Memory B cell (primary cell): Measurements from ENCODE around the gene LRCH3.

ENCODE experiments used
- ATAC-seq: fragments of 150-1000 bp; cut with Tn5 transposase; 2 replicates; pipeline ENCODE4 v1.10.0; 2021; ENCODE audit warnings: low read depth, mild to moderate bottlenecking, moderate library complexity
- DNase-seq, 2 donors: peaks; one replicate each; pipeline ENCODE4 v3.0.0; 2022; ENCODE audit warnings: low spot score in 2 of 2
- H3K27ac Mint-ChIP-seq: one replicate; pipeline ENCODE4 v1.8.0; 2022; ENCODE audit warnings: mild to moderate bottlenecking, moderate library complexity, mixed read lengths
- H3K27me3 Mint-ChIP-seq: one replicate; pipeline ENCODE4 v1.8.0; 2022; ENCODE audit warnings: mixed read lengths
- H3K36me3 Mint-ChIP-seq: one replicate; pipeline ENCODE4 v1.8.0; 2022; ENCODE audit warnings: mild to moderate bottlenecking, mixed read lengths
- H3K4me1 Mint-ChIP-seq: one replicate; pipeline ENCODE4 v1.8.0; 2022; ENCODE audit warnings: mixed read lengths
- H3K4me3 Mint-ChIP-seq: one replicate; pipeline ENCODE4 v1.8.0; 2022; ENCODE audit warnings: mild to moderate bottlenecking, moderate library complexity, mixed read lengths
- H3K9me3 Mint-ChIP-seq: one replicate; pipeline ENCODE4 v1.8.0; 2022; ENCODE audit warnings: mixed read lengths

Gene LRCH3

GRCh38 chr3:197801891-197802778 is 11.1 kb downstream of the LRCH3 start:
- H3K27ac Mint-ChIP-seq = peak overlapping the region; percentile 40
- ATAC-seq (peak; percentile 65), DNase-seq (peak; percentile 32 to 43)
- no peak overlapping the region for H3K4me3 Mint-ChIP-seq
- H3K4me1 Mint-ChIP-seq = peaks cover 36% of the 10 kb centered on the region
- peaks cover 2% of the 10 kb centered on the region for H3K36me3 Mint-ChIP-seq
- no peaks in the 10 kb centered on the region for H3K27me3 Mint-ChIP-seq
- no peaks in the 10 kb centered on the region for H3K9me3 Mint-ChIP-seq

DNA sequence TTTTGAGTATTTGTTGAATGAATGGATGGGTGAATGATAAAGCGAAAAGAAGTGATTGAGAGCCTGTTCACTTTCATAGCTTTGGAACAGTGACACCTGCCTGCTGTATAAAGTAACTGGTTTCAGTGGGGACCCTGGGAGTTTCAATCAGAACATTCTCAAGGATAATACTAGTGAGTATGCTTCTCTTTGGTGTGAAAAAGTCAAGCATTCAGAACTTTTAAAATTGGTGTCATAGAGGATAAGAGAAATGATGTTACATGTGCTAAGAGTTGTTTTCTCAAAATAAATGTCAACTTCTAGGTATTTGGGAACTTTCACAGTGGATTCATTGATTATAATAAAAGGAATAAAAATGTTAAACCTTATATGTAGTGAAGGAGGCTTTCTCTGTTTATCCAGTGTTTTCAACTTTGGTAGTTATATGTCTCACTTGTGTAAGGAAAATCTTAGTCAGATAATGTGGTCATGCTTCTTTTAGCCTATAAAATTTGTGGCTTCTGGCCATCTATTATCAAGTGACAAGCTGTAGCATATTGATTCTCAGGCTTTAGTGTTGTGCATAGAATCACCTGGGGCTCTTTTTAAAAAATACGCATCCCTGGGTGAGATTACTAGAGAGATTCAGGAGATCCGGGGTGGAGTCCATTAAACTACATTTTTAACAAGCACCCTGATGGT is 11.9 kb downstream of the LRCH3 start:
- H3K4me3 Mint-ChIP-seq = no peak overlapping the region
- no peaks in the 10 kb centered on the region for H3K9me3 Mint-ChIP-seq
- ATAC-seq (peak; percentile 55), DNase-seq (no peak)
- no peaks in the 10 kb centered on the region for H3K27me3 Mint-ChIP-seq
- H3K27ac Mint-ChIP-seq = peak overlapping the region; percentile 40
- peaks cover 3% of the 10 kb centered on the region for H3K36me3 Mint-ChIP-seq
- H3K4me1 Mint-ChIP-seq = peaks cover 36% of the 10 kb centered on the region

DNA sequence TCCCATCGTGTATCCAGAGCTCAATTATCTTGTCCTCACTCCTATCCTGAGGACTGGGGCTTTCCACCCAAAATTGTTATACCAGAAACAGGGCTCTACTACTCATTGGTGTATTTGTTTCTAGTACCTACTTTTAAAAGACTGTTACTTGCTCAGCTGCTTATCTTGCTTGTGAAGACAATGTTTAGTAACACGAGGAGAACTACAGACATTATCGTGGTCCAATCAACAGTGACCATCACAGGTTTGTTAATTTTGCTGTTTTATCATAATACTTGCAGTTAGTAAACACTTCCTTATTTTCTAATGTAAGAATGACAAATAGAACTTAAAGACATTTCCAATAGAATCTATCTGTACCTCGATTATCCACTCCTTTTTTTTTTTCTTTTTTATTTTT is 13.5 kb downstream of the LRCH3 start:
- H3K27ac Mint-ChIP-seq = peak overlapping the region; percentile 28
- no peak overlapping the region for H3K4me3 Mint-ChIP-seq
- peaks cover 3% of the 10 kb centered on the region for H3K36me3 Mint-ChIP-seq
- H3K4me1 Mint-ChIP-seq = peaks cover 37% of the 10 kb centered on the region
- no peaks in the 10 kb centered on the region for H3K9me3 Mint-ChIP-seq
- no peak for ATAC-seq
- H3K27me3 Mint-ChIP-seq = no peaks in the 10 kb centered on the region
- no peak for DNase-seq

DNA sequence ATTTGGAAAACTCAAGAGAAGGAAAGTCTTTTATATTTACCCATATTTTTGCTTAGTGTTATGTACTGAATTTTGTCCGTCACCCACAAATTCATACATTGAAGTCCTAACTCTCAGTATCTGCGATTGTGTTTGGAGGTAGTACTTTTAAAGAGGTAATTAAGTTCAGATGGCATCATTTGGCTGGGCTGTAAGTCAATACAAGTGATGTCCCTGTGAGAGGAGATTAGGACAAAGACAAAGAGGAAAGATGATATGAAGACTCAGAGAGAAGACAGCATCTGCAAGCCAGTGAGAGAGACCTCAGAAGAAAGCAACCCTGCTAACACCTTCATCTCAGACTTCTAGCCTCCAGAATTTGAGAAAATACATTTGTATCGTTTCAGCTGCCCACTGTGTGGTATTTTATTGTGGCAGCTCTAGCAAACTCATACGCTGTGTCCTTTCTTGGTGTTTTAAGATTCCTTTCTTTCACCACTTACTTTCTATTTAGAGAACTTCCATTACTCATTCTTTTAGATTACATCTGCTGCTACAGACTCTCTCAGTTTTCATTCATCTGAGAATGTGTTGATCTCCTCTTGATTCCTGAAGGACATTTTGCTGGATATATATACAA is 17.0 kb downstream of the LRCH3 start:
- H3K9me3 Mint-ChIP-seq = no peaks in the 10 kb centered on the region
- peak overlapping the region; percentile 22 for H3K27ac Mint-ChIP-seq
- no peaks in the 10 kb centered on the region for H3K27me3 Mint-ChIP-seq
- ATAC-seq (no peak), DNase-seq (no peak)
- peaks cover 3% of the 10 kb centered on the region for H3K36me3 Mint-ChIP-seq
- H3K4me3 Mint-ChIP-seq = no peak overlapping the region
- H3K4me1 Mint-ChIP-seq = peaks cover 27% of the 10 kb centered on the region

GRCh38 chr3:197809356-197810020 is 18.4 kb downstream of the LRCH3 start:
- no peak for DNase-seq
- H3K36me3 Mint-ChIP-seq = peaks cover 3% of the 10 kb centered on the region
- H3K4me3 Mint-ChIP-seq = no peak overlapping the region
- H3K27me3 Mint-ChIP-seq = no peaks in the 10 kb centered on the region
- H3K9me3 Mint-ChIP-seq = no peaks in the 10 kb centered on the region
- peaks cover 27% of the 10 kb centered on the region for H3K4me1 Mint-ChIP-seq
- peak overlapping the region; percentile 51 for H3K27ac Mint-ChIP-seq
- ATAC-seq = no peak

DNA sequence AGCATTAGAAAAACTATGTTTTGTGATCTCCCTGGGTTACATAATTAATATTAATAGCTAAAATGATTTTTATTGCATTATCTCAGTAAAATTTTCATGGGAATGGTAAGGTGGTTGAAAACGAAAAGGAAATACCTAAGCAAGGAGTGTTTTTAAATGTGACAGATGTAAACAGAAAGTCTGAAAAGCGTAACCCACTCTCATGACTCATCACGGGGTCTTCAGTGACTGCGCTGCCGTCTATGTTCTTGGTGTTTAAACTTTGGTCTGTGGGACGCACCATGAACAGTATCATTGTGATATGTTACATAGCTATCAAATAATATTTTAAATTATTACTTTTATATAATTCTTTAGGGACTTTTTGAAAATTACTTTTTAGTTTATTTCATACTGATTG is 19.8 kb downstream of the LRCH3 start:
- Mint-ChIP-seq H3K4me1 (peaks cover 28% of the 10 kb centered on the region), H3K9me3 (no peaks in the 10 kb centered on the region), H3K27ac (no peak overlapping the region), H3K4me3 (no peak overlapping the region), H3K27me3 (no peaks in the 10 kb centered on the region), H3K36me3 (peaks cover 4% of the 10 kb centered on the region)
- ATAC-seq = no peak
- no peak for DNase-seq

DNA sequence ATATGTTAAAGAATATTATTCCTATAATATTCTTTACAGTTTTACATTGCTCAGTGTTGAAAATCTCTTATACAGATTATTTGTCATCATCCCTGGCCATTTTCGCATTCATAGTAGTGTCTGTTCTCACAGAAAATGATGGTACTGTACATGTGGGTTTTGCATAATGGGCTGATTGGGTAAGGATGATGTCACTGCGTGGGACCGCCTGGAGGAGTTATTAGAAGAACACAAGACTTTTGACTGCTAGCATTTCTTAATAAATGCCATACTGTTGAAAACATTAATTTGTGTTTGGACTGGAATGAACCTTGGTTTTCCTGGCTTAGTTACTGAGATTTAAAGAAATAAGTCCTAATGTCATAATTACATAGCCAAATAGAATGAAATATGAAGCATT is 20.3 kb downstream of the LRCH3 start:
- H3K27ac Mint-ChIP-seq = peak overlapping the region; percentile 60
- ATAC-seq = no peak
- H3K27me3 Mint-ChIP-seq = no peaks in the 10 kb centered on the region
- H3K4me3 Mint-ChIP-seq = no peak overlapping the region
- peaks cover 4% of the 10 kb centered on the region for H3K36me3 Mint-ChIP-seq
- peaks cover 28% of the 10 kb centered on the region for H3K4me1 Mint-ChIP-seq
- no peaks in the 10 kb centered on the region for H3K9me3 Mint-ChIP-seq
- DNase-seq = no peak

DNA sequence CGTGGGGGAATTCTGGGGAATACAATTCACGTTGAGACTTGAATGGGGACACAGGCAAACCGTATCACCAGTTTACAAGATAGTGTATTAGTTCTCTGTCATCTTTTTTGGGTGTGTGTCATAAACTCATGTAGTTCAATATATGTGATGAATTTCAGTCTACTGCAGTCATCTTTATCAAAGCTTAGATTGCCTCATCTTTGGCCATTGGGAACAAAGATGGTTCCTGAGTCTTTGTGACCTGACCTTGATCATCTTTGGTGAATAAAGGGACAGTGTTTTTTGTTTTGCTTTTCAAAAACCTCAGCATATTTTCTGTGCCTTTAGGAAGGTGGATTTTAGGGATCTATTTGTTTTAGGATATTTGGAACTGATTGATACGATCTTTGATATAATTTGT is 23.3 kb downstream of the LRCH3 start:
- ATAC-seq = no peak
- no peak for DNase-seq
- Mint-ChIP-seq H3K27me3 (no peaks in the 10 kb centered on the region), H3K4me1 (peaks cover 13% of the 10 kb centered on the region), H3K4me3 (no peak overlapping the region), H3K27ac (peak overlapping the region; percentile 12), H3K36me3 (peaks cover 4% of the 10 kb centered on the region), H3K9me3 (no peaks in the 10 kb centered on the region)

GRCh38 chr3:197820550-197821335 is 29.7 kb downstream of the LRCH3 start:
- no peak for ATAC-seq
- DNase-seq = no peak
- Mint-ChIP-seq H3K36me3 (peaks cover 20% of the 10 kb centered on the region), H3K9me3 (no peaks in the 10 kb centered on the region), H3K27ac (peak overlapping the region; percentile 51), H3K4me3 (no peak overlapping the region), H3K27me3 (no peaks in the 10 kb centered on the region), H3K4me1 (peaks cover 2% of the 10 kb centered on the region)

DNA sequence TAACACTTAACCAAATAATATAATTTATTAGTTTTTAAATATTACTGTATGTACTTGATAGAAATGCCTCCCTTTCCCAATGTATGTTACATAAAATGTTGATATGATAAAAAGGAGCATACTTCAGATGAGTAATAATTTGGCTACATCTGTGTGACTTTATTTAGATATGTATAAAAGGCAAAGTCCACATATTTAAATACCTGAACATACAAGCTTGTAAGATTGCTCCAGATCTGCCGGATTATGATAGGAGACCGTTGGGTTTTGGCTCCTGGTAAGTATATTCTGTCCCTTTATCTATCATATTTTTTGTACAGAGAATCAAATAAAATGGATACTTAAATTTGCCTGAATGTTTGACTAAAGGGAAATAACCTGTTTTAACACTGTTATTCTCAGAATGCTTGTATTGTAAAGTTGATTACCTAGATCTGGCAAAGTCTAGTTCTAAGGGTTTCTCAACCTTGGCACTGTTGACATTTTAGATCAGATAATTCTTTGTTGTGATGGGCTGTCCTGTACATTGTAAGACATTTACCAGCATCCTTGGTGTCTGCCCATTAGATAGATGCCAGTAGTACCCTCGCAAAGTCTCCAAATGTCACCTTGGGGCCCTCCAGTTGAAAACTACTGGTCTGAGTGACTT is 38.5 kb downstream of the LRCH3 start:
- ATAC-seq (no peak), DNase-seq (no peak)
- H3K27me3 Mint-ChIP-seq = no peaks in the 10 kb centered on the region
- H3K4me3 Mint-ChIP-seq = no peak overlapping the region
- H3K27ac Mint-ChIP-seq = no peak overlapping the region
- peaks cover 20% of the 10 kb centered on the region for H3K36me3 Mint-ChIP-seq
- H3K9me3 Mint-ChIP-seq = no peaks in the 10 kb centered on the region
- peaks cover 5% of the 10 kb centered on the region for H3K4me1 Mint-ChIP-seq

DNA sequence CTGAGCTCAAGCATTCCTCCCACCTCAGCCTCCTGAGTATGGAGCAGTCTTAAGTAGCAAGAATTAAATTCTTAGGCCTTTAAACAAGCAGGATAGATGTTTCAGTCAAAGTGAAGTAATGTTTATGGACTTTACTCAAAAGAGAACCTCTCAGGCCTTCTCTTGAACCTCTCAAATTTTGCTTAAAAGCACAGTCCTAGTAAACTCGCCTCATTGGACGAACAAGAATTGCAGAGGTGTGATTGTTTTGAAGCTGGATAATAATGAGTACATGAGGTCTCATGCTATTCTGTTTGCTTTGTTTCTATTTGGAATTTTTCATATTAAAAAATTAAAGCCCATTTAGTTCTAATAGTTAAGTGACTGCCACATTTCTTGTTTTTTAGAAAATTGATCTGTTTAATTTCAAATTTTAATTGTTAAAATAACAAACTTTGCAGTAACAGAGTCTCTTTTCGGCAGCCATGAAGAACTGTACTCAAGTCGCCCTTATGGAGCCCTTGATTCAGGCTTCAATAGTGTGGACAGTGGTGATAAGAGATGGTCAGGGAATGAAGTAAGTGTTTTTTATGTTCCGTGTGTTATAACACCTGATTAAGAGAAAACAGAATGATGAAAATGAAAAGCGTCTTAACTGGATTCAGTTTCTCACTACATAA is 39.4 kb downstream of the LRCH3 start:
- no peak for ATAC-seq
- Mint-ChIP-seq H3K27ac (peak overlapping the region; percentile 20), H3K4me3 (no peak overlapping the region), H3K27me3 (no peaks in the 10 kb centered on the region), H3K9me3 (no peaks in the 10 kb centered on the region), H3K4me1 (peaks cover 4% of the 10 kb centered on the region), H3K36me3 (peaks cover 18% of the 10 kb centered on the region)
- no peak for DNase-seq

DNA sequence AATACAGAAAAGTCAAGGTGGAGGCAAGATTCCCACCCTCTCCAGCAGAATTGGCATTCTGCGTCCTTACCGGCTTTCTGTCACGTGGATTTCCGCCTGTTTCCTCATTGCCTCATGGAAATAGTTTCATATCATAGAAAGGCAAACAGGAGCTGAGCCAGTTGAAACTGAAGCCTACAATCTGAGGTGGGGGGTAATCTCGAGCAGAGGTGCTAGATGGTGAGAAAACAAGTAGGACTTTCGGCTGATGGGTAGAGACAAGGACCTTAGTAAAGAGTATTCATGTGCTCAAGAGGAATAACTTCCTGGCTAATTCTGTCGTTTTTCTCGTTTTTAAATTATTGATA is 39.9 kb downstream of the LRCH3 start:
- DNase-seq = no peak
- Mint-ChIP-seq H3K27me3 (no peaks in the 10 kb centered on the region), H3K27ac (peak overlapping the region; percentile 20), H3K36me3 (peaks cover 18% of the 10 kb centered on the region), H3K4me3 (no peak overlapping the region), H3K4me1 (peaks cover 7% of the 10 kb centered on the region), H3K9me3 (no peaks in the 10 kb centered on the region)
- no peak for ATAC-seq
